ENCODE data around the gene CILP. TPM values are rescaled to one million over a fixed set of nuclear protein-coding genes. Genes with fewer than 3 reads are reported as not detected.

The CILP gene
- total RNA-seq, 1 experiment from 2014 or later, result 0.04 TPM

- Histone ChIP-seq H2AK5ac (ENCODE audit: insufficient read length, low read length) (no peak overlapping the region), H3T11ph (ENCODE audit: low read length) (no peak overlapping the region), H3K23me2 (ENCODE audit: insufficient read length, low read depth, low read length, poor library complexity, severe bottlenecking) (no peaks in the 10 kb centered on the region), H2BK20ac (ENCODE audit: low read depth, low read length, poor library complexity, severe bottlenecking) (no peak overlapping the region), H4K8ac (replicated peaks; ENCODE audit: insufficient read length, low read depth, low read length) (no peak overlapping the region), H3K79me1 (ENCODE audit: insufficient read depth, low read depth, low read length, poor library complexity, severe bottlenecking) (no peaks in the 10 kb centered on the region), H4K91ac (ENCODE audit: insufficient read length, low read depth, low read length) (no peak overlapping the region), H3K56ac (ENCODE audit: insufficient read length, low read depth, low read length) (no peak overlapping the region), H3K27me3 (ENCODE audit: insufficient read depth, low read length) (no peaks in the 10 kb centered on the region), H2AFZ (ENCODE audit: low read length) (no peak overlapping the region), H3K27ac (ENCODE audit: insufficient read length, low read depth, low read length) (no peak overlapping the region), H2BK15ac (ENCODE audit: low read depth, low read length) (no peak overlapping the region), H3K4me2 (ENCODE audit: insufficient read depth, insufficient read length, low read length) (no peak overlapping the region), H2BK5ac (ENCODE audit: insufficient read length, low read length) (no peak overlapping the region), H3K14ac (ENCODE audit: insufficient read depth, low read length) (no peak overlapping the region), H3K4ac (ENCODE audit: low read depth, low read length) (no peak overlapping the region), H3K79me2 (ENCODE audit: insufficient read depth, low read length) (no peaks in the 10 kb centered on the region), H2BK12ac (ENCODE audit: insufficient read length, low read depth, low read length) (no peak overlapping the region), H2BK120ac (ENCODE audit: low read depth, low read length, poor library complexity, severe bottlenecking) (no peak overlapping the region), H3K9me3 (ENCODE audit: control insufficient read depth, low read depth, low read length) (no peaks in the 10 kb centered on the region), H3K18ac (ENCODE audit: insufficient read length, low read depth, low read length) (no peak overlapping the region), H3K4me1 (ENCODE audit: insufficient read depth, low read length) (no peaks in the 10 kb centered on the region), H4K5ac (ENCODE audit: insufficient read length, low read depth, low read length) (no peak overlapping the region), H3K9ac (ENCODE audit: extremely low read depth, insufficient read length, low read length) (no peak overlapping the region), H4K20me1 (ENCODE audit: control insufficient read depth, insufficient read depth, insufficient read length) (no peaks in the 10 kb centered on the region), H3K23ac (ENCODE audit: insufficient read length, low read depth, low read length) (no peak overlapping the region)
- no peak overlapping the region for H3K4me3 Mint-ChIP-seq
- peaks cover 2 to 3% of the 10 kb centered on the region in 2 experiments; a peak in 1 of 4 replicates for H3K4me1 Mint-ChIP-seq
- no peak for DNase-seq
- no peak overlapping the region for H3K27ac Mint-ChIP-seq
- no peak for TF ChIP-seq CTCF (conservative IDR thresholded peaks at IDR 0.05)
- peaks cover 5% of the 10 kb centered on the region; the same call in 1 of the 2 replicates for H3K27me3 Mint-ChIP-seq (ENCODE audit: low read depth)
- H3K36me3 Mint-ChIP-seq (ENCODE audit: insufficient read depth in 1 of 3, low read depth in 3 of 3), result no peaks in the 10 kb centered on the region
- no CpG with 5 or more reads among the region's 6 CpGs for WGBS (ENCODE audit: extremely low coverage, insufficient read length, low lambda C conversion rate)
- H3K9me3 Mint-ChIP-seq, result no peaks in the 10 kb centered on the region
Measured at GRCh38 chr15:65204236-65204930, 6.9 kb downstream of the CILP start.

Data from H9 (cell line).